ENCODE data around the gene USP49. TPM values are rescaled to one million over a fixed set of nuclear protein-coding genes. Genes with fewer than 3 reads are reported as not detected.
A peak's percentile ranks its signal among the peaks of the same experiment; 100 is the strongest.

USP49 gene
- total and polyA plus RNA-seq, 2 of the 13 experiments (the other 11 are each of a cell fraction or from before 2014, with no cell fraction given) = 2.9 to 4.3 TPM

- peak; percentile 33; the same call in 1 of the 2 replicates for TF ChIP-seq BORCS8-MEF2B (CRISPR knock-in tag; IDR thresholded peaks at IDR 0.05)
- TF ChIP-seq CREB3 (CRISPR knock-in tag; IDR thresholded peaks at IDR 0.05) = no peak
- no peak; the same call in 1 of the 2 replicates for TF ChIP-seq CREBL2 (CRISPR knock-in tag; IDR thresholded peaks at IDR 0.05; ENCODE audit: borderline replicate concordance)
- TF ChIP-seq SMAD1 (CRISPR knock-in tag; IDR thresholded peaks at IDR 0.05; ENCODE audit: borderline replicate concordance, low read depth) = peak; percentile 96; the same call in 1 of the 2 replicates
- no peak for TF ChIP-seq SNAPC4 (CRISPR knock-in tag; IDR thresholded peaks at IDR 0.05)
- TF ChIP-seq SP140L (CRISPR knock-in tag; IDR thresholded peaks at IDR 0.05; ENCODE audit: borderline replicate concordance) = no peak
- TF ChIP-seq ZFP91 (CRISPR knock-in tag; IDR thresholded peaks at IDR 0.05; ENCODE audit: borderline replicate concordance) = peak; percentile 81
- no peak for TF ChIP-seq MATR3 (CRISPR knock-in tag; IDR thresholded peaks at IDR 0.05)
- TF ChIP-seq ZBTB39 (CRISPR knock-in tag; IDR thresholded peaks at IDR 0.05) = peak; percentile 54; the same call in 1 of the 2 replicates
- no peak for TF ChIP-seq ZBTB1 (CRISPR knock-in tag; IDR thresholded peaks at IDR 0.05; ENCODE audit: borderline replicate concordance)
- no peak for TF ChIP-seq ZNF224 (CRISPR knock-in tag; IDR thresholded peaks at IDR 0.05)
- TF ChIP-seq NBN (conservative IDR thresholded peaks at IDR 0.05) = 0 out of 2 replicates have a peak, but pooled peaks have one; percentile 46
- no peak for TF ChIP-seq RBM22 (optimal IDR thresholded peaks at IDR 0.05; ENCODE audit: low read length)
- TF ChIP-seq FIP1L1 (IDR thresholded peaks at IDR 0.05; ENCODE audit: borderline replicate concordance, insufficient read depth, low read depth, low read length) = no peak
- peak; percentile 83 for TF ChIP-seq ATF2 (CRISPR knock-in tag; IDR thresholded peaks at IDR 0.05)
- TF ChIP-seq KDM5B (CRISPR knock-in tag; IDR thresholded peaks at IDR 0.05; ENCODE audit: borderline replicate concordance) = peak; percentile 82; the same call in 1 of the 2 replicates
Observed at GRCh38 chr6:41779788-41780550, 115.2 kb downstream of the USP49 start, which contains the start of gene FRS3 (continued).
